TTC549 (cell line): Measurements from ENCODE around the gene PDE5A.
"Not testable (repeated sequence)": the region's sequence is repeated elsewhere in the genome, so short reads cannot be mapped to it uniquely, and the experiment has no call there.

Experiments used
- FAIRE-seq: peaks from 2 replicates; lab custom pipeline; 2012; peaks lifted over from hg19 to GRCh38; lab: Jason Lieb, UNC

PDE5A gene

GRCh38 chr4:119628281-119629141 is at the start of gene PDE5A:
TSS of gene PDE5A (minus strand) at chr4:119628804. CDS start at chr4:119628671, 133 bp downstream.
- no peak for FAIRE-seq

GRCh38 chr4:119676101-119676500 is 47.5 kb upstream of the PDE5A start:
- FAIRE-seq: no peak

GRCh38 chr4:119675391-119675790 is 46.8 kb upstream of the PDE5A start:
- FAIRE-seq: no peak

GRCh38 chr4:119672938-119673337 is 44.3 kb upstream of the PDE5A start:
- FAIRE-seq: no peak

GRCh38 chr4:119672086-119672485 is 43.5 kb upstream of the PDE5A start:
- no peak for FAIRE-seq

- FAIRE-seq: no peak
Observed at GRCh38 chr4:119671205-119671604, 42.6 kb upstream of the PDE5A start.

GRCh38 chr4:119667802-119668201 is 39.2 kb upstream of the PDE5A start:
- no peak for FAIRE-seq

GRCh38 chr4:119666653-119667091 is 38.1 kb upstream of the PDE5A start:
- FAIRE-seq: no peak

GRCh38 chr4:119665752-119666151 is 37.1 kb upstream of the PDE5A start:
- FAIRE-seq: no peak

- FAIRE-seq: no peak
Observed at GRCh38 chr4:119664168-119664907, 35.7 kb upstream of the PDE5A start.

- FAIRE-seq: no peak
Observed at GRCh38 chr4:119663160-119663788, 34.7 kb upstream of the PDE5A start.

GRCh38 chr4:119662612-119663011 is 34.0 kb upstream of the PDE5A start:
- not testable (repeated sequence) for FAIRE-seq

- no peak for FAIRE-seq
Observed at GRCh38 chr4:119661231-119661630, 32.6 kb upstream of the PDE5A start.

GRCh38 chr4:119659576-119659975 is 31.0 kb upstream of the PDE5A start:
- FAIRE-seq: no peak

GRCh38 chr4:119657111-119657611 is 28.6 kb upstream of the PDE5A start:
- FAIRE-seq: no peak

- no peak for FAIRE-seq
Observed at GRCh38 chr4:119656342-119656741, 27.7 kb upstream of the PDE5A start.

- FAIRE-seq: no peak
Observed at GRCh38 chr4:119655111-119655837, 26.7 kb upstream of the PDE5A start.

- FAIRE-seq: no peak
Observed at GRCh38 chr4:119653990-119654389, 25.4 kb upstream of the PDE5A start.

GRCh38 chr4:119652998-119653397 is 24.4 kb upstream of the PDE5A start:
- FAIRE-seq: no peak

- FAIRE-seq: no peak
Observed at GRCh38 chr4:119648398-119648797, 19.8 kb upstream of the PDE5A start.

GRCh38 chr4:119647558-119647957 is 19.0 kb upstream of the PDE5A start:
- FAIRE-seq: no peak
